VCaP (cell line): Measurements from ENCODE around the gene DBF4B.
"Not testable (repeated sequence)": the region's sequence is repeated elsewhere in the genome, so short reads cannot be mapped to it uniquely, and the experiment has no call there.

Source experiments
- H3K27ac ChIP-seq: fragments of 450-650 bp; 2 replicates; pipeline ENCODE4 v1.5.1; 2017
- TF ChIP-seq, protein P1 (sequence below): fragments of 450-650 bp; conservative IDR thresholded peaks from 2 replicates; pipeline ENCODE4 v1.5.1; 2017; ENCODE audit warnings: mild to moderate bottlenecking, moderate library complexity

The DBF4B gene

GRCh38 chr17:44693609-44694008 is 14.9 kb upstream of the DBF4B start:
- TF ChIP-seq, protein P1, sequence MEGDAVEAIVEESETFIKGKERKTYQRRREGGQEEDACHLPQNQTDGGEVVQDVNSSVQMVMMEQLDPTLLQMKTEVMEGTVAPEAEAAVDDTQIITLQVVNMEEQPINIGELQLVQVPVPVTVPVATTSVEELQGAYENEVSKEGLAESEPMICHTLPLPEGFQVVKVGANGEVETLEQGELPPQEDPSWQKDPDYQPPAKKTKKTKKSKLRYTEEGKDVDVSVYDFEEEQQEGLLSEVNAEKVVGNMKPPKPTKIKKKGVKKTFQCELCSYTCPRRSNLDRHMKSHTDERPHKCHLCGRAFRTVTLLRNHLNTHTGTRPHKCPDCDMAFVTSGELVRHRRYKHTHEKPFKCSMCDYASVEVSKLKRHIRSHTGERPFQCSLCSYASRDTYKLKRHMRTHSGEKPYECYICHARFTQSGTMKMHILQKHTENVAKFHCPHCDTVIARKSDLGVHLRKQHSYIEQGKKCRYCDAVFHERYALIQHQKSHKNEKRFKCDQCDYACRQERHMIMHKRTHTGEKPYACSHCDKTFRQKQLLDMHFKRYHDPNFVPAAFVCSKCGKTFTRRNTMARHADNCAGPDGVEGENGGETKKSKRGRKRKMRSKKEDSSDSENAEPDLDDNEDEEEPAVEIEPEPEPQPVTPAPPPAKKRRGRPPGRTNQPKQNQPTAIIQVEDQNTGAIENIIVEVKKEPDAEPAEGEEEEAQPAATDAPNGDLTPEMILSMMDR: no peak
- H3K27ac ChIP-seq: no peak overlapping the region

DNA sequence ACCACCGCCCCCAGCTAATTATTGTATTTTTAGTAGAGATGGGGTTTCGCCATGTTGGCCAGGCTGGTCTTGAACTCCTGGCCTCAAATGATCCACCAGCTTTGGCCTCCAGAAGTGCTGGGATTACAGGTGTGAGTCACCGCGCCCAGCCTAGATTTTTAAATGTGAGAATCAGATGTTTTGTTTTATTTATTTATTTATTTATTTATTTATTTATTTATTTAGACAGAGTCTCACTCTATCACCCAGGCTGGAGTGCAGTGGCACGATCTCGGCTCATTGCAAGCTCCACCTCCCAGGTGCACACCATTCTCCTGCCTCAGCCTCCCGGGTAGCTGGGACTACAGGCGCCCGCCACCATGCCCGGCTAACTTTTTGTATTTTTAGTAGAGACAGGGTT is 8.2 kb upstream of the DBF4B start:
- H3K27ac ChIP-seq: not testable (repeated sequence)

- TF ChIP-seq, protein P1: no peak
- peak overlapping the region; percentile 76 for H3K27ac ChIP-seq
Measured at GRCh38 chr17:44707755-44708400, 587 bp upstream of the DBF4B start.

GRCh38 chr17:44719444-44719843 is 11.0 kb downstream of the DBF4B start:
- TF ChIP-seq, protein P1: no peak
- H3K27ac ChIP-seq: no peak overlapping the region

DNA sequence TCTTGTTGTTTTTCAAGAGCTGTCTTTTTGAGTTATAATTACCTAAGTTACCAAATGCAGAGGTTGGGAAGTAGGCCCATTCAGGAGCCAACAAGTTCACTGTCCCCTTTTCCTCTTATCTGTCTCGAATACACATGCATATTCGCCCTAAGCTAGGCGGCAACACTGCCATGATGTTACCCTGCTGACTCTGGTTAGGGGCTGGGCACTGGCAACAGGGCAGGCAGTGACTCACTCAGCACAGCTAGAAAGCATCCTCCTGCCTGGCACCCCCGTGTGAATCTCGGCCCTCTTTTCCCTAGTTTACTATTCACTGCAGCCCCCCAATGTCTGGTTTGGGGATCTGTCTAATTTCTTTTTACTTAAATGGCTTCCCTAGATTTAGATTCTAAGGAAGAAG is 13.8 kb downstream of the DBF4B start:
- TF ChIP-seq, protein P1: no peak

GRCh38 chr17:44726121-44726520 is 17.7 kb downstream of the DBF4B start:
- H3K27ac ChIP-seq: not testable (repeated sequence)

More for the DNA sequence above, 13.8 kb downstream of the DBF4B start:
- H3K27ac ChIP-seq: no peak overlapping the region

DNA sequence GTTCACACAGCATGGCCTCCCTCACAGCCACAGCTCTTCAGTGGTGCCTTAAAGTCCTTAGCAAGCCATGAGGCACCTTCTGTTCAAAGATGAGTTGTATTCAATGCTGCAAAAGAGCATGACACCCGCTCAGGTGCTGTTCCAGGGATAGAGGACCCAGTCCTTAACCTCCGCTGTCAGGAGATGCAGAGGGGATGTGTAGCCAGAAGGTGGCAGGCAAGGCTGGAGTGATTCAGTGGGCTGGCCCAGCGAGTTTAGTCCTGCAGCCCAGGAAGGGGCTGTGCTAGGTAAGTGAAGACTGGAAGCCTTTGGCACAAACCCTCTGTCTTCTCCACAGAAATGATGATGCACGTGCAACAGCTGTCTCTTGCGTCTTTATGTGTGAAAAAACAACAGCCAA is 25.3 kb downstream of the DBF4B start:
- TF ChIP-seq, protein P1: peak; percentile 67
- no peak overlapping the region for H3K27ac ChIP-seq

- H3K27ac ChIP-seq: no peak overlapping the region
- TF ChIP-seq, protein P1: no peak
Measured at GRCh38 chr17:44734272-44734671, 25.8 kb downstream of the DBF4B start.
